Measurements from ENCODE around the gene VSTM4. TPM values are rescaled to one million over a fixed set of nuclear protein-coding genes. Genes with fewer than 3 reads are reported as not detected.
A peak's percentile ranks its signal among the peaks of the same experiment; 100 is the strongest.

Gene VSTM4
- total RNA-seq, 1 donor = 10.1 TPM

- no peaks in the 10 kb centered on the region for H3K9me3 ChIP-seq (ENCODE audit: low read depth, low read length)
- DNase-seq (ENCODE audit: insufficient read length, low spot score, missing footprints) = no peak
- TF ChIP-seq, protein P1, sequence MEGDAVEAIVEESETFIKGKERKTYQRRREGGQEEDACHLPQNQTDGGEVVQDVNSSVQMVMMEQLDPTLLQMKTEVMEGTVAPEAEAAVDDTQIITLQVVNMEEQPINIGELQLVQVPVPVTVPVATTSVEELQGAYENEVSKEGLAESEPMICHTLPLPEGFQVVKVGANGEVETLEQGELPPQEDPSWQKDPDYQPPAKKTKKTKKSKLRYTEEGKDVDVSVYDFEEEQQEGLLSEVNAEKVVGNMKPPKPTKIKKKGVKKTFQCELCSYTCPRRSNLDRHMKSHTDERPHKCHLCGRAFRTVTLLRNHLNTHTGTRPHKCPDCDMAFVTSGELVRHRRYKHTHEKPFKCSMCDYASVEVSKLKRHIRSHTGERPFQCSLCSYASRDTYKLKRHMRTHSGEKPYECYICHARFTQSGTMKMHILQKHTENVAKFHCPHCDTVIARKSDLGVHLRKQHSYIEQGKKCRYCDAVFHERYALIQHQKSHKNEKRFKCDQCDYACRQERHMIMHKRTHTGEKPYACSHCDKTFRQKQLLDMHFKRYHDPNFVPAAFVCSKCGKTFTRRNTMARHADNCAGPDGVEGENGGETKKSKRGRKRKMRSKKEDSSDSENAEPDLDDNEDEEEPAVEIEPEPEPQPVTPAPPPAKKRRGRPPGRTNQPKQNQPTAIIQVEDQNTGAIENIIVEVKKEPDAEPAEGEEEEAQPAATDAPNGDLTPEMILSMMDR (IDR thresholded peaks at IDR 0.05; ENCODE audit: extremely low read depth, low read depth, low read length) = no peak
- no peak overlapping the region for H3K4me3 ChIP-seq (ENCODE audit: insufficient read depth, low read length)
- H3K4me2 ChIP-seq (ENCODE audit: insufficient read depth, low read length) = no peak overlapping the region
- H4K20me1 ChIP-seq (ENCODE audit: insufficient read depth, low read length) = no peaks in the 10 kb centered on the region
- no peaks in the 10 kb centered on the region for H3K4me1 ChIP-seq (ENCODE audit: insufficient read depth, low read length)
- H3K27me3 ChIP-seq (ENCODE audit: insufficient read depth, low read length) = peaks cover 7% of the 10 kb centered on the region
- no peak overlapping the region for H2AFZ ChIP-seq (ENCODE audit: low read length)
- H3K36me3 ChIP-seq (ENCODE audit: insufficient read depth, low read length) = no peaks in the 10 kb centered on the region
- no peaks in the 10 kb centered on the region for H3K79me2 ChIP-seq (ENCODE audit: insufficient read depth, low read length)
- H3K27ac ChIP-seq (ENCODE audit: low read depth, low read length) = no peak overlapping the region
These were observed 129.6 kb downstream of the VSTM4 start for GRCh38 chr10:48985621-48986158.

- Histone ChIP-seq H4K20me1 (ENCODE audit: insufficient read depth, low read length) (no peaks in the 10 kb centered on the region), H3K4me2 (ENCODE audit: insufficient read depth, low read length) (no peak overlapping the region), H3K27ac (ENCODE audit: low read depth, low read length) (no peak overlapping the region), H3K79me2 (ENCODE audit: insufficient read depth, low read length) (no peaks in the 10 kb centered on the region), H2AFZ (ENCODE audit: low read length) (no peak overlapping the region), H3K4me3 (ENCODE audit: insufficient read depth, low read length) (no peak overlapping the region), H3K27me3 (ENCODE audit: insufficient read depth, low read length) (peaks cover 7% of the 10 kb centered on the region), H3K4me1 (ENCODE audit: insufficient read depth, low read length) (no peaks in the 10 kb centered on the region), H3K9me3 (ENCODE audit: low read depth, low read length) (no peaks in the 10 kb centered on the region), H3K36me3 (ENCODE audit: insufficient read depth, low read length) (no peaks in the 10 kb centered on the region)
- TF ChIP-seq, protein P1 (IDR thresholded peaks at IDR 0.05; ENCODE audit: extremely low read depth, low read depth, low read length) = peak; percentile 12
- DNase-seq (ENCODE audit: insufficient read length, low spot score, missing footprints) = no peak
These were observed 131.5 kb downstream of the VSTM4 start for GRCh38 chr10:48983648-48984351.

DNA sequence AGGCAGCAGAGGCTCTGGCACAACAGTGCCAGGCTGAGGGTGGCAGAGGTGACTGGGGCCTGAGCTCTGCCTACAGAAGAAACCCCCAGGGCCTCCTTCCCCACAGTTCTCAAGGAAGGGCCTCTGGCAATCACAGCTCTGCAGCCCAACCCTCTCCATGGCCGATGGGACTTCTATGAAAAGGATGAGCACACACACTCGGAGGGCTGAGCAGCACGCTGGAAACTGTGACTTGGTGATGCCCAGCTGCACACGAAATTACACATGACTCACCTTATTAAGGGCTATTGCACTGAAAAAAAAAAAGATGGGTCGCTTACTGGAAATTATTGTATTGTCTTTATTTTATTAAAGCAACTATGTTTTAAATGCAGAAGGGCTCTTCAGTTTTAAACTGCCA, 132.7 kb downstream of the VSTM4 start:
- H3K27me3 ChIP-seq (ENCODE audit: insufficient read depth, low read length) = peaks cover under 1% of the 10 kb centered on the region
- no peak overlapping the region for H3K4me3 ChIP-seq (ENCODE audit: insufficient read depth, low read length)
- H3K27ac ChIP-seq (ENCODE audit: low read depth, low read length) = no peak overlapping the region
- no peak overlapping the region for H3K4me2 ChIP-seq (ENCODE audit: insufficient read depth, low read length)
- no peaks in the 10 kb centered on the region for H3K9me3 ChIP-seq (ENCODE audit: low read depth, low read length)
- no peak overlapping the region for H2AFZ ChIP-seq (ENCODE audit: low read length)
- H4K20me1 ChIP-seq (ENCODE audit: insufficient read depth, low read length) = no peaks in the 10 kb centered on the region
- no peaks in the 10 kb centered on the region for H3K79me2 ChIP-seq (ENCODE audit: insufficient read depth, low read length)
- no peaks in the 10 kb centered on the region for H3K36me3 ChIP-seq (ENCODE audit: insufficient read depth, low read length)
- TF ChIP-seq, protein P1 (IDR thresholded peaks at IDR 0.05; ENCODE audit: extremely low read depth, low read depth, low read length) = no peak
- H3K4me1 ChIP-seq (ENCODE audit: insufficient read depth, low read length) = no peaks in the 10 kb centered on the region
- DNase-seq (ENCODE audit: insufficient read length, low spot score, missing footprints) = no peak

- TF ChIP-seq, protein P1 (IDR thresholded peaks at IDR 0.05; ENCODE audit: extremely low read depth, low read depth, low read length) = peak; percentile 84
- DNase-seq (ENCODE audit: insufficient read length, low spot score, missing footprints) = peak; percentile 91
- no peak overlapping the region for H3K4me3 ChIP-seq (ENCODE audit: insufficient read depth, low read length)
- H3K27me3 ChIP-seq (ENCODE audit: insufficient read depth, low read length) = no peaks in the 10 kb centered on the region
- no peak overlapping the region for H3K4me2 ChIP-seq (ENCODE audit: insufficient read depth, low read length)
- H3K4me1 ChIP-seq (ENCODE audit: insufficient read depth, low read length) = no peaks in the 10 kb centered on the region
- H3K27ac ChIP-seq (ENCODE audit: low read depth, low read length) = no peak overlapping the region
- H3K79me2 ChIP-seq (ENCODE audit: insufficient read depth, low read length) = no peaks in the 10 kb centered on the region
- H2AFZ ChIP-seq (ENCODE audit: low read length) = no peak overlapping the region
- H3K36me3 ChIP-seq (ENCODE audit: insufficient read depth, low read length) = no peaks in the 10 kb centered on the region
- no peaks in the 10 kb centered on the region for H4K20me1 ChIP-seq (ENCODE audit: insufficient read depth, low read length)
- no peaks in the 10 kb centered on the region for H3K9me3 ChIP-seq (ENCODE audit: low read depth, low read length)
These were observed 133.9 kb downstream of the VSTM4 start for GRCh38 chr10:48981310-48981907.
